ENCODE results near the gene NDUFS1.
"Not testable (repeated sequence)": the region's sequence is repeated elsewhere in the genome, so short reads cannot be mapped to it uniquely, and the experiment has no call there.

The NDUFS1 gene

DNA sequence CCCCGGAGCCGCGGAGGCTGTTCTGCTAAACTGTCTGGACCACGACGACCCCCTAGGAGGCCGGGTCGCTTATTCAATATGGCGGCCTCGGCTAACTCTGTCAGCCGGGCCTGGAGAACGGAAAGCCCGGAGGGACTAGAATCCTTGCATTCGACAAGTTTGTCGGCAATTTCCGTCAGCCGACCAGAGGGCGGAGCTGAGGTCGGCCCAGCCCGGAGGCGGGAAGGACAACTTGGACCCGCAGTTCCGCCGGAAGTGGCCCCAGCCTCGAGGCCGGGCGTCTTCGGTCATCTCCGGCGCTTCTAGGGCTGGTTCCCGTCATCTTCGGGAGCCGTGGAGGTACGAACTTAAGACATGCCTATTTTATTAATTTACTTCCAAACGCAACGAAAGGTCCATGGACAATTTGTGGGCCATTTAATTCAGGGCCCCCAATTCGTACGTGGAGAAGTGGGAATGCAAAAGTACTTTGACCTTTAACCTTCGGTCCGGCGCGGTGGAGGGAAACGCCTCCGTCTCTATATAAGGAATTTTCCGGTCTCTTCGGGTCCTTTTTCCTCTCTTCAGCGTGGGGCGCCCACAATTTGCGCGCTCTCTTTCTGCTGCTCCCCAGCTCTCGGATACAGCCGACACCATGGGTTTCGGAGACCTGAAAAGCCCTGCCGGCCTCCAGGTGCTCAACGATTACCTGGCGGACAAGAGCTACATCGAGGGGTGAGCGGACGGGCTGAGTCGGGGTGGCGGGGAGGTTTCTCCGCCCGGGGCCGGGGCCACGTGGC, at the start of gene NDUFS1, which contains the start of gene EEF1B2:
Gene NDUFS1, minus strand, starts transcription at position 99 of the 779 bp plus-strand sequence. CDS start 5,766 bp downstream, outside the sequence.
Gene EEF1B2, plus strand, starts transcription at position 550 of the 779 bp plus-strand sequence. Its CDS starts 85 bp downstream, at position 635.
- DNase-seq (ENCODE audit: low spot score) = peak; percentile 96

DNA sequence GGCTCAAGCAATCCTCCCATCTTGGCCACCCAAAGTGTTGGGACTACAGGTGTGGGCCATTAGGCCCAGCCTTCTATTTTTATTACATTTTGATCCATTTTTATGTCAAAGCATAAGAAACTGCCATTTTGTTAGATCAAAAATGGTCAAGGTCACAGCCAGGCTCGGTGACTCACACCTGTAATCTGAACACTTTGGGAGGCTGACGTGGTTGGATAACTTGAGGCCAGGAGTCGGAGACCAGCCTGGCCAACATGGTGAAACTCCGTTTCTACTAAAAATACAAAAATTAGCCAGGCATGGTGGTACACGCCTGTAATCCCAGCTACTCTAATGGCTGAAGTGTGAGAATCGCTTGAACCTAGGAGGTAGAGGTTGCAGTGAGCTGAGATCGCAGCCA, 49.7 kb upstream of the NDUFS1 start:
- no peak for DNase-seq (ENCODE audit: low spot score)

- DNase-seq (ENCODE audit: low spot score) = not testable (repeated sequence)
These were observed 48.1 kb upstream of the NDUFS1 start for GRCh38 chr2:206207316-206207715.

- DNase-seq (ENCODE audit: low spot score) = no peak
These were observed 45.5 kb upstream of the NDUFS1 start for GRCh38 chr2:206204710-206205109.

DNA sequence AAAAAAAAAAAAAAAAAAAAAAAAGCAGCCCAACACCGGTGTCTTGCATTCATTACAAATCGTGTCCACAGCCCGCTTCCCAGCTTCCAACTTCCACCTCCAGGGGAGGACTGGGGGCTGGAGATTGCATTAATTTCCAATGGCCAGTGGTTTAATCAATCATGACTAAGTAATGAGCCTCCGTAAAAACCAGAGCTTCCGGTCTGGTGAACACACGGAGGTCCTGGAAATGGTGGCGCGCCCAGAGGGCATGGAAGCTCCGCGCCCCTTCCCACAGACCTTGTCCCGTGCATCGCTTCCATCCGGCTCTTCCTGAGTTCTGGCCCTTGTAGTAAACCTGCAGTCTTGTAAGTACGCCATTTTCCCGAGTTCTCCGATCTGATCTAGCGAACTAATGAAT, 44.1 kb upstream of the NDUFS1 start:
- no peak for DNase-seq (ENCODE audit: low spot score)

GRCh38 chr2:206202446-206202845, 43.2 kb upstream of the NDUFS1 start:
- no peak for DNase-seq (ENCODE audit: low spot score)

GRCh38 chr2:206201075-206201848, 42.0 kb upstream of the NDUFS1 start:
- no peak for DNase-seq (ENCODE audit: low spot score)

- no peak for DNase-seq (ENCODE audit: low spot score)
These were observed 39.4 kb upstream of the NDUFS1 start for GRCh38 chr2:206198677-206199076.

- DNase-seq (ENCODE audit: low spot score) = no peak
These were observed 34.6 kb upstream of the NDUFS1 start for GRCh38 chr2:206193671-206194357.

DNA sequence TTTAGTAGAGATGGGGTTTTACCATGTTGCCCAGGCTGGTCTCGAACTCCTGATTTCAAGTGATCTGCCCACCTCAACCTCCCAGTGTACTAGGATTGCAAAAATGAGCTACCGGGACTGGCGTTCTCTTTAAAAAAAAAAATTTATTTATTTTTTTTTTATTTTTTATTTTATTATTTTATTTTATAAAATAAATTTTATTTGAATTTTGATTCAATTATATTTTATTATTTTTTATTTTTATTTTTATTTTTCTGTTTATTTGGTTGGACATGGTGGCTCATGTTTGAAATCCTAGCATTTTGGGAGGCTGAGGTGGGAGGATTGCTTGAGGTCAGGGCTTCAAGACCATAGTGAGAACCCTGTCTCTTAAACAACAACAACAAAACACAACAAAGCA, 32.9 kb upstream of the NDUFS1 start:
- DNase-seq (ENCODE audit: low spot score) = no peak

- no peak for DNase-seq (ENCODE audit: low spot score)
These were observed 31.4 kb upstream of the NDUFS1 start for GRCh38 chr2:206190689-206191088.

GRCh38 chr2:206190111-206190510, 30.9 kb upstream of the NDUFS1 start:
- no peak for DNase-seq (ENCODE audit: low spot score)

- no peak for DNase-seq (ENCODE audit: low spot score)
These were observed 30.4 kb upstream of the NDUFS1 start for GRCh38 chr2:206189691-206190090.

GRCh38 chr2:206181526-206181925, 22.3 kb upstream of the NDUFS1 start:
- DNase-seq (ENCODE audit: low spot score) = not testable (repeated sequence)

GRCh38 chr2:206176901-206177300, 17.7 kb upstream of the NDUFS1 start:
- DNase-seq (ENCODE audit: low spot score) = no peak

GRCh38 chr2:206176121-206176520, 16.9 kb upstream of the NDUFS1 start:
- DNase-seq (ENCODE audit: low spot score) = no peak

DNA sequence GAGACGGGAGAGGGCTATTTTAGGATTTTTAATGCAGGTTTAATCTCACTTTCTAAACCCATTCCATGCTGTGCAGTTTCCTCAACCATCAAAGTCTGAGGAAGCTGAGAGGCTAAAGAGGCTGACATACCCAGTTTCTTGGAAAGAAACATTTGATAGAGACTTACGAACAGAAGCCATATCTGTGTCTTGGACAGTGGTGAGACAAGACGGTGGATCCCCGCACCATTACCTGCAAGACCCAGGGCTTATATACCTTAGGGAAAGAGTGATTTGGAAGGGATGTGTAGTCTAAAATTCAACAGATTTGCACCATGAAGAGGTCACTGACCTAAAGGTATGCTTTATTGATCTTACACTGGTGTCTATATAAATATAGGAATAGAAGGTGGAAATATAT, 13.9 kb upstream of the NDUFS1 start:
- no peak for DNase-seq (ENCODE audit: low spot score)

DNA sequence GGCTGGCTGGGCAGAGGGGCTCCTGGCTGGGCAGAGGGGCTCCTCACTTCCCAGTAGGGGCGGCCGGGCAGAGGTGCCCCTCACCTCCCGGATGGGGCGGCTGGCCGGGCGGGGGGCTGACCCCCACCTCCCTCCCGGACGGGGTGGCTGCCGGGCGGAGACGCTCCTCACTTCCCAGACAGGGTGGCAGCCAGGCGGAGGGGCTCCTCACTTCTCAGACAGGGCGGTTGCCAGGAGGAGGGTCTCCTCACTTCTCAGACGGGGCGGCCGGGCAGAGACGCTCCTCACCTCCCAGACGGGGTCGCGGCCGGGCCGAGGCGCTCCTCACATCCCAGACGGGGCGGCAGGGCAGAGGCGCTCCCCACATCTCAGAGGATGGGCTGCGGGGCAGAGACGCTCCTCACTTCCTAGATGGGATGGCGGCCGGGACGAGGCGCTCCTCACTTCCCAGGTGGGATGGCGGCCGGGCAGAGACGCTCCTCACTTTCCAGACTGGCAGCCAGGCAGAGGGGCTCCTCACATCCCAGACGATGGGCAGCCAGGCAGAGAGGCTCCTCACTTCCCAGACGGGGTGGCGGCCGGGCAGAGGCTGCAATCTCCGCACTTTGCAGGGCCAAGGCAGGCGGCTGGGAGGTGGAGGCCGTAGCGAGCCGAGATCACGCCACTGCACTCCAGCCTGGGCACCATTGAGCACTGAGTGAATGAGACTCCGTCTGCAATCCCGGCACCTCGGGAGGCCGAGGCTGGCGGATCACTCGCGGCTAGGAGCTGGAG, 12.6 kb upstream of the NDUFS1 start:
- DNase-seq (ENCODE audit: low spot score) = not testable (repeated sequence)

DNA sequence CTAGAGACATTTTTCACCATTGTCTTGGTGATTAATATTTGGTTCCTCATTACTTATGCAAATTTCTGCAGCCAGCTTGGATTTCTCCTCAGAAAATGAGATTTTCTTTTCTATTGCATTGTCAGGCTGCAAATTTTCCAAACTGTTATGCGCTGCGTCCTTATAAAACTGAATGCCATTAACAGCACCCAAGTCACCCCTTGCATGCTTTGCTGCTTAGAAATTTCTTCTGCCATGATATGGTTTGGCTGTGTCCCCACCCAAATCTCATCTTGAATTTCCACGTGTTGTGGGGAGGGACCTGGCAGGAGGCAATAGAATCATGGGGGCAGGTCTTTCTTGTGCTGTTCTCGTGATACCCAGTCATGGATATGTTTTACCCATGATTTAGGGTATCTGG, 9.0 kb upstream of the NDUFS1 start:
- not testable (repeated sequence) for DNase-seq (ENCODE audit: low spot score)

DNA sequence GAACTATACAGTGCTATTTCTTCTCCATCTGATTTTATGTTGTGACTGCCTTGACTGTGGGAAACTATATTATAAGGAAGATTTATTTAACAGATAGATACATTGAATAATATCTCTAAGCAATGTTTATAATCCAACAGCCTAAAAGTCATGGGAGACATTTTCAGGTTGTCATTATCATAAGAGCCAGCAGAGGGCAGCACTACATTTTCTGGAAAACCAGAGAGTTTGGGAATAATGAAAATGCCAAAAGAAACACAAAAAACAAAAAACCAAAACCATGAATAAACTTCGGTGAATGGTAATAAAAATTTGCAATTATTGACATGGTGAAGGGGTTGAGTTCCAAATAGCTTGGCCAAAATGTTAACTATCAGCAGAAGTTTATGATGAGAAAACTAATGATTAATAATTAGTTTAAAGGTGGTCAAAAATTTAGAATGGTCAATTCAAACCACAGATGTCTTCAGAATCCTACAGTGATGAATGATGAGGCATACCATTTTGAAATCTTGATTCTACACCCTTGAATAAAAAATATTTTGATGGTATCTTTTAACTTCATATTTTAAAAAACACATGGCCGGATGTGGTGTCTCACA, 5.1 kb upstream of the NDUFS1 start:
- peak; percentile 7 for DNase-seq (ENCODE audit: low spot score)

DNA sequence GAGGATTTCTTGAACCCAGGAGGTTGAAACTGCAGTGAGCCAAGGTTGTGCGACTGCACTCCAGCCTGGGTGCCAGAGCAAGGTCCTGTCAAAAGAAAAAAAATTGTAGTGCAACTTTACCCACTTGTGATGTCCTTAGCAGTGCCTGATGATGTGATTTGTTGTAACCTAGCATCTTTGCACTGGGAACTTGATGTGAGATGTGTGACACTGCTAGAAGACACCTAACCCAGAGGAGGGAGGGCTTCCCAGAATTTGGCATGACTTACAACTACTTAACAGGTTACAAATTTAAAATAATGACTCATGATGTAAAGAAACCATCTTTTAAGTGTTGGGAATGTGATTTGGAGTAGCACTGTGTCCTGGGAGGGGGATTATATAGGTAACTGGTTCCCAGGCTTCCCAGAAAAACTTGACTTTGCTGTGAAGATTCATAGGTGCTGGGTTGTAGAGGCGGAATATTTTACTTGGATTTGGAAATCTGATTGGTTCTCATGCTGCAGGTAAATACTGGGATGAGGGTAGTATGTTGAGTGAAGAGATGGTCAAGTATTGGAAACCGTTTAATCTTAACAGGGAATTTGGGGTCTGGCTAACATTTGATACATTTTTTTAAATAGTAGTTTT, 4.1 kb upstream of the NDUFS1 start:
- DNase-seq (ENCODE audit: low spot score) = no peak
